GM21447 (cell line): Measurements from ENCODE around the gene HS6ST2.

Experiments used
- ATAC-seq: cut with Tn5 transposase; IDR thresholded peaks from one replicate; pipeline ENCODE4 v1.9.1; 2021; ENCODE audit not compliant: unreplicated experiment

HS6ST2 gene

DNA sequence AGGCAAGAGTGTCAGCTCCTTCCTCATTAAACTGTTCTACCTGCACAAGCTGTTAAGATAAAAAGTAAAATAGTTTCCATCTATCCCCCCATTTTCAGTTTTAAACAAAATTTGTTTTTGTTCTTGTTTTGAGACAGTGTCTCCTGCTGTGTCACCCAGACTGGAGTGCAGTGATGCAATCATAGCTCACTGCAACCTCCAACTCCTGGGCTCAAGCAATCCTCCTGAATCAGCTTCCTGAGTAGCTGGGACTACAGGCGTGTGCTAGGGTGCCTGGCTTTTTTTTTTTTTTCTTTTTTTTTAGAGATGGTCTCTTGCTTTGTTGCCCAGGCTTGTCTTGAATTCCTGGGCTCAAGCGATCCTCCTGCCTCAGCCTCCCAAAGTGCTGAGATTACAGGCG is 105.4 kb downstream of the HS6ST2 start:
- ATAC-seq = no peak

DNA sequence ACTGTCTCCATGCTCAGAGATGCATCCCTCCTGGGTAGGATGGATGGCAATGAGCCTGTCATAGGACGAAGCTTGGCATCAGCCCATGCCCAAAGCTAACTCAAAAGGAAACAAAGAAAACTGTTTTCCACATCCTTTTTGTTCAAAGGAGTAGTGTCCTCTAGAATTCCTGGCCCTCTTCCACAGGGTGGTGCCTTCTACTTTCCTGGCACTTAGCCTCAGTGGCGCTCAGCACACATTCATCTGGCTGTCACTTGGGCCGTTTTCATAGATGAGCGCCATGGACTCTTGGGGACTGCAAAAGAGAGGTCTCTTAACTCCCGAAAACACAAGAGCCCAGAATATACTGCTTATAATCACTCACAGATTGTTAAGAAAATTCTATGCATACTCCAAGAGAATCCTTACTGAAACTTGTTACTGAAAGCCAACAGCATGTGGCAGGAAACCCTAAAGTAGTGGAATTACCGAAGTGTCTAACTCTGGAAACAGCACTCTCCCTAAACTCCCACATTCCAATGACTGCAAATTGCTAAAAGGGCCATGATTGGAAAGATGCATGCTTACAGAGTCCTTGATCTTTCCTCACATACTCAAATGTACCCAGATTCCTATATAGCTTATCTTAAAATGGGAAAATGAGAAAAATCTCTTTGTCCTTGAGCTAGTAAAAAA is 110.0 kb downstream of the HS6ST2 start:
- no peak for ATAC-seq

DNA sequence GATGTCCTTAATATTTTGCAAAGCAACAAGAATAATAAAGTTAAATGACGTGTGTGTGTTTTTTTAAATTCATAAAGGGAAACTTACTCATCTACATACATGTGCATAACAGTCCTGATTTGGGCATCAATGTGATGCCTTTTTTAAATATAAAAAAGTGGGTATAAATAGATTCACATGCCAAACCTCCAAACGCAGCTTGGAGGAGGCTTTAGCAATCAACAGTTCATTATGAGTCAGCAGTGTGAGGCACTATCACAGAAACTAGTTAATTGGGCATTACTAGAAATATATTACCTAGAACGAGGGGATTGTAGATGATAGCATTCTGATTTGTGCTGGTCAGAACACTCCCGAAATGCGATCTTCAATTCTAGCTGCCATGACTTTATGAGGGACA is 115.1 kb downstream of the HS6ST2 start:
- ATAC-seq = no peak

DNA sequence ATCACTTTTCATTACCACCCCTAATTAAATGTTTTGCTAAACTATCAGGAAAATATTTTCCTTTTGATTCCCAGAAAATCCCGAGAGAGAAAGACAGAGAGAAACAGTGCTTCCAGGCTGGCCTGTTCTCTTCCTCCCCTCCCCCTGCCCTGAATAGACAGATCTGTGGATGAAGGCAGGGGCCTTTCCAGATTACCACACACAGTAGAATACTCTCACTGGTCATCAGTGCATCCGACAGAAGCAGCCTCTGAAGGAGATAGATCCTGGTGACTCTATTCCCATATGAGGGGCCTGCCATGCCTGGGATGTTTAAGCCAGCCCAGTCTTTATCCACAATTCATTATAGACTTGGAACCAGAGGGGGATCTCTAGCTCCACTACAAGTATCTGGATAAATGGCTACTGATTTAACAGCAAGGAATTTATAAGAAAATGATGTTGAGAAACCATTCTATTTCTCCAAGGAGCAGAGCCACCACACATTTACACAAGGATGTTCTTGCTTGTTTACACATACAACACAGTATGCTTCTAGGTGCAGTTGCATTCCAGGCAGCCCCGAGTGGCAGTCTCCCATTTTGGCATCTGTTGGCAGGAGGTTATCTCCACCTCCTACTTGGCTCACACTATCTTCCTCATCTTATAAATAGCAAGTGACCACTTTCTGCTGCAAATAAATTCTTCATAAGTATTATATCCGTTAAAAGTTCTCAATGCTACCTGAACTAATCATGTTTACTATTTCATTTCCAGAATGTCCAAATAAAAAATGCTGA is 115.8 kb downstream of the HS6ST2 start:
- ATAC-seq = no peak

GRCh38 chrX:132837967-132838366 is 120.5 kb downstream of the HS6ST2 start:
- ATAC-seq = no peak

GRCh38 chrX:132837126-132837525 is 121.3 kb downstream of the HS6ST2 start:
- ATAC-seq = no peak

DNA sequence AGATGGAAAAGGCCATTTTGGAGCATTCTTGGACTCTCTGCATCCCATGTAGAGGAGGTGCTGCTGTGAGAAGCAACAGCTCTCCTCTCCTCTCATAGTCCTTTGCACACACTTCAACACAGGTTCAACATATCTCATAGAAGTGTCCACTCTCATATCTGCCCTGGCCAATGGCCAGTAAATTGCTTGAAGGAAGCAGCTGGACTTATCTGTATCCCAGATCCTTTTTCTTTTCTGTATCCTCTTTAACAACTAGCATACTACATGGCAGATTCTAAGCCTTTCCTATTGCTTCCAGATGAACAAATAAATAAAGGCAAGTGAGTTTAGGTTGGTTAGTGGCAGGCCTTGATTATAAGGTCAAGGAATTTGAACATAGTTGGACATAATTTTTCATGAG is 122.0 kb downstream of the HS6ST2 start:
- no peak for ATAC-seq

DNA sequence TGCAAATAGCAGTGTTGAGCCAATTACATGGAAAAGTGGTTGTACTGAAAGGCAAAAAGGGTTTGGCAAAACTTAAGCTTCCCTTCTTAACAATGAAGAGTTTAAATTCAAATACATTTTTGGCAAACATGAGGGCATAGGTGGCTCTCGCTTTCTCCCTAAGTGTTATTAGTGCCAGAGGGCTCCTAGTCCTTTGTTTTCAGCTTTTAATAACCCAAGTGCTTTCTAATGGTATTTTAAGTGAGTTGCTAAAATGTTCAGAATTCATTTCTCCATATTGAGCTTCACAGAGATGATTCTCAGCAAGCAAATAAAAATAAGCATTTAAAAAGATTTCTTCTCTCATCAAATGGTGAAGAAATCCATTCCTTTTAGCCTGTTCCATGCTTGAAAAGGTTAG is 123.7 kb downstream of the HS6ST2 start:
- ATAC-seq = no peak

GRCh38 chrX:132834109-132834508 is 124.3 kb downstream of the HS6ST2 start:
- ATAC-seq = no peak

DNA sequence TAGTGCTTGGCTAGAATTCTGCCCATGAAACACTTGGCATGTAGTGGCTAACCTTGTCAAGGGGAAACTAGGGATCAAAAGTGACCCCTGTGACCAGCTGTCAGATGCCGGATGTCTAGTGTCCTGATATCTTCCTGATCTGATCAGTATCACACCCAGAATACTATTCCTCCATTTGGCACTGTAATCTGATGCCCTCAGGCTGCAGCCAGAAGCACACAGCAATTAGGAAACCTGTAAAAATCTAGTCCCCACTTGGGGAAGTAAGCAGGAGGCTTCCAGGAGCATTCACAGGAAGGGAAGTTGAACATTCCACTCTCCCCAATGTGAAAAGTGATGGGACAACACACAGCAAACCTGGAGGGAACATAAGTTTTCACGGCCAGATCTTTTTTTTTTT is 125.1 kb downstream of the HS6ST2 start:
- ATAC-seq = no peak

GRCh38 chrX:132831336-132831973 is 127.0 kb downstream of the HS6ST2 start:
- no peak for ATAC-seq

DNA sequence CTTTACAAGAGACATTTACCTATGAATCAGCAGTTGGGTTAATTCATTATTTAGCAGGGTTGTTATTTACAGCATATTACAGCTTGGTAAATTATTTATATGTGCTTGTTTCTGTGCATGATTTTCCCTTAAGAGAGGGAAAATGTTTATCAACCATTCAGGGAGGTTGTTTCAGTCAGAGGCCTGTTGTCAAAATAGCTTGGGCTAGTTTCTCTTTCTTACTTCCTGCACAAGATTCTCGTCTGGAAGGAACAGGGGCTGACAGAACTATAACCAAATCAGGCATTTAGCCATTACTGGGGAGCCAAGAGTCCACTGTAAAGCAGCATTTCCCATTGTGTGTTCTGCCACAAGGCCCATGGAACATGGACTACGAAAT is 135.8 kb downstream of the HS6ST2 start:
- no peak for ATAC-seq

- ATAC-seq = no peak
Observed at GRCh38 chrX:132821974-132822633, 136.3 kb downstream of the HS6ST2 start.

- ATAC-seq = no peak
Observed at GRCh38 chrX:132820675-132821074, 137.8 kb downstream of the HS6ST2 start.

DNA sequence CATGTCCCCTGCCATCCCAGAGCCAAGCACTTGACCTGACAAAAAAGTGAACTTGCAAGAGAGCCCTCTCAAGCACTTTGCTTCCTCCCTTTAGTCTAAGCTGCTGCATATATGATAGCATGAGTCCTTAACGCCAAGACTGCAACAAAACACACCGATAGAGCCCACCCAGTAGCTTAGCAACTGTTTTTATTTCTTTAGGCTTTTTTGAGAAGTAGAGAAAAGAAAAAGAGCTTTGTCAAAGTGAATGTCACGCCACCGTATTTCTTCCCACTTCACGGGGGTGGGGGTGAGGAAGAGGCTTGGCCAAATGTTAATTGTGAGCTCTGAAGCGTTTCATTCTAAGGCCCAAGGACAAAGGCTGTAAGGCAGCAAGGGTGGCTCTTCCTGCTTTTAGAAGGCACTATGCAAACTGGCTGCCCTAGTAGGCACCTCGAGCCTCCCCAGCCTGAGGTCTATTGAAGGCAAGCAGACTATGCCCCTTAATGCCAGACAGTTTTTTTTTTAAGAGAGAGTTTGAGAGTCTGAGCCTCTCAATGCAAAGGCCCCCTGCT is 138.6 kb downstream of the HS6ST2 start:
- ATAC-seq = no peak

- no peak for ATAC-seq
Observed at GRCh38 chrX:132818638-132819037, 139.8 kb downstream of the HS6ST2 start.

GRCh38 chrX:132815643-132816042 is 142.8 kb downstream of the HS6ST2 start:
- ATAC-seq = no peak

DNA sequence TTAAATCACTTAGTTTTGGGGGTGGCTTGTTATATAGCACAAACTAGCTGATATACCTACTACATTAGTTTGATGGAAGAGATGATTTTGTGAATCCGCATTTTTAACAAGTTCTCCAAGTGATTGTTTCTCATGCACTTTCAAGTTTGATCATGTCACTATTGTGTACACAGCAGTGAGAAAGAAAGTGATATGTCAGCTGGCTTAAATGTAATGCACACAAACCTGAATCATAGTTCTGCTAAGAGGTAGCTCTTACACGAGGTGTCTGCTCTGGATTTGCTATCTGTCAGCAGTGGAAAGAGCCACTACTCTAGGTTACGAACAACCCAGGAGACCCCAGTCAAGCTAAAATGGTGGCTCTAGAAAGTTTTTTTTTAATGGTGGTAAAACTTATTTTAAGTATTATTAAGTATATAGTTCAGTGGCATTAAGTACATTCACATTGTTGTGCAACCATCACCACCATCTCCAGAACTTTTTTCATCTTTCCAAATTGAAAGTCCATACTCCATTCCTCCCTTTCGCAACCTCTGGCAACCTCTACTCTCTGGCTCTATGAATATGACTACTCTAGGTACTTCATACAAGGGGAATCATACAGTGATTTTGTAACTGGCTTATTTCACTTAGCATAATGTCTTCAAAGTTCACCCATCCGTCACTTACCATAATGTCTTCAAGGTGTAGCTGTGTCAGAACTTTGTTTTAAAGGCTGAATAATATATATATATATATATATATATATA is 147.3 kb downstream of the HS6ST2 start:
- ATAC-seq = no peak

DNA sequence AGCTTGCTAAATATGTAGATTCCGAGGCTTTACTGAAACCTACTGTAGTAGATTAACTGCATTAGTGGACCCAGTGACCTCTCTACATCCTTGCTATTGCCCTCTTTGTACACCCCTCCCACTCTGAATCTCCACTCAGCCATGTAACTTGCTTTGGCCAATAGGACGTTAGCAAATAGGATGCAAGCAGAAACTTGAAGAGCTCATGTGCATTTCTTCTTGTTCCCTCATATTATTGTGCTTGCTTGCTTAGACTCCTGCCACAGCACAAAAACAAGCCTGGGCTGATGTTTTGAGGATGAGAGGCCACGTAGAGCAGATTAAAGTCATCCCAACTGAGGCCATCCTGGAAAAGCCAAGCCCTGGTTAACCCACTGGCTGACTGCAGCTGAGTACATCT is 147.9 kb downstream of the HS6ST2 start:
- no peak for ATAC-seq

DNA sequence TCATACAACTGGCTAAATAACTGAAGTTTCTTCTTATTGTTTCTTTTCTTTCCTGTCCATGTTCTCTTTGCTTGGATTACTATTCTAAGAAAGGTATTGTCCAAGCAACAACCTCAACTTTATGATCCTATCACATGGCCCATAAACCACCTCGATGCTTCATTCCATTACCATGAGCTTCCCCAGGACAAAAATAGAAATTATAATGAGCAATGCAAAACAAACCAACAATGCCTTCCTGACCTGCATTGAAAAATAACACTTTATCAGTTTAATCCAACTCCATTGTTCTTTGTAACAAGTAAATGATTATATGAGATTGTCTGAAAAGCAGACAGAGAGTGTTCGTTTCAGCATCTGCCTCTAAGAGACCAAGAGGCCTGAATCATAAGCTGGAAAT is 148.8 kb downstream of the HS6ST2 start:
- ATAC-seq = no peak
